Breast epithelium (tissue), 3 donors: Measurements from ENCODE around the gene PLEKHO2.

ENCODE experiments used
- POLR2A ChIP-seq: fragments of 450-650 bp; IDR thresholded peaks from one replicate; pipeline ENCODE4 v1.6.1; 2016; ENCODE audit warnings: antibody characterized with exemption, mild to moderate bottlenecking, moderate library complexity
- POLR2AphosphoS5 ChIP-seq, 3 donors: sonication (generic); formaldehyde crosslinking; IDR thresholded peaks; one replicate each; pipeline ENCODE4 v1.6.1; 2017; ENCODE audit warnings: antibody characterized with exemption in 3 of 3
- TF ChIP-seq, protein P1 (sequence below), 3 donors: fragments of 450-650 bp; IDR thresholded peaks; one replicate each; pipeline ENCODE4 v1.5.1; 2016 to 2017; ENCODE audit warnings: antibody characterized with exemption in 3 of 3, mild to moderate bottlenecking in 3 of 3, moderate library complexity in 3 of 3

DNA sequence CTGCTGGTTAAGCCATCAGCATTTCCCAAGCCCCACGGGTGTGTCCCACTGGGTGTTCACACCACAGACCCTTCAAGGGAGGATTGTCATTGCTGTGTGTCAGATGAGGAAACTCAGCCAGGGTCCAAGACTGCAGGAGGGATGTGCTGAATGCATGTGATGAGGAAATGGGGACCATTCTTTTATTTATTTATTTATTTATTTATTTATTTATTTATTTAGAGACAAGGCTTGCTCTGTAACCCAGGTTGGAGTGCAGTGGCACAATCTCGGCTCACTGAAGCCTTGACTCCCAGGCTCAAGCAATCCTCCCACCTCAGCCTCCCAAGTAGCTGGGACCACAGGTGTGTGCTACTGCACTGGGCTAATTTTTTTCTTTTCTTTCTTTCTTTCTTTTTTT is 37.1 kb upstream of the PLEKHO2 start:
- TF ChIP-seq, protein P1, sequence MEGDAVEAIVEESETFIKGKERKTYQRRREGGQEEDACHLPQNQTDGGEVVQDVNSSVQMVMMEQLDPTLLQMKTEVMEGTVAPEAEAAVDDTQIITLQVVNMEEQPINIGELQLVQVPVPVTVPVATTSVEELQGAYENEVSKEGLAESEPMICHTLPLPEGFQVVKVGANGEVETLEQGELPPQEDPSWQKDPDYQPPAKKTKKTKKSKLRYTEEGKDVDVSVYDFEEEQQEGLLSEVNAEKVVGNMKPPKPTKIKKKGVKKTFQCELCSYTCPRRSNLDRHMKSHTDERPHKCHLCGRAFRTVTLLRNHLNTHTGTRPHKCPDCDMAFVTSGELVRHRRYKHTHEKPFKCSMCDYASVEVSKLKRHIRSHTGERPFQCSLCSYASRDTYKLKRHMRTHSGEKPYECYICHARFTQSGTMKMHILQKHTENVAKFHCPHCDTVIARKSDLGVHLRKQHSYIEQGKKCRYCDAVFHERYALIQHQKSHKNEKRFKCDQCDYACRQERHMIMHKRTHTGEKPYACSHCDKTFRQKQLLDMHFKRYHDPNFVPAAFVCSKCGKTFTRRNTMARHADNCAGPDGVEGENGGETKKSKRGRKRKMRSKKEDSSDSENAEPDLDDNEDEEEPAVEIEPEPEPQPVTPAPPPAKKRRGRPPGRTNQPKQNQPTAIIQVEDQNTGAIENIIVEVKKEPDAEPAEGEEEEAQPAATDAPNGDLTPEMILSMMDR (IDR thresholded peaks at IDR 0.05) = no peak
- TF ChIP-seq POLR2A = no peak
- TF ChIP-seq POLR2AphosphoS5 (IDR thresholded peaks at IDR 0.05) = no peak
